Neuron (in vitro differentiated cells): ENCODE measurements around the gene NHSL2.

Experiments used
- H2AFZ ChIP-seq: one replicate; pipeline ENCODE4 v1.6.1; 2013; ENCODE audit warnings: low read depth, mild to moderate bottlenecking, inconsistent platforms, low read length, moderate library complexity
- H3K27me3 ChIP-seq: one replicate; pipeline ENCODE4 v1.6.1; 2013; ENCODE audit warnings: low read length; ENCODE audit not compliant: insufficient read depth
- H3K36me3 ChIP-seq: one replicate; pipeline ENCODE4 v1.6.1; 2013; ENCODE audit warnings: low read length; ENCODE audit not compliant: insufficient read depth
- H3K4me1 ChIP-seq: one replicate; pipeline ENCODE4 v1.6.1; 2013; ENCODE audit warnings: low read length; ENCODE audit not compliant: insufficient read depth
- H3K4me3 ChIP-seq: 2 replicates; pipeline ENCODE4 v1.5.1; 2013; ENCODE audit warnings: mild to moderate bottlenecking, low read length, moderate library complexity
- H3K9me3 ChIP-seq: one replicate; pipeline ENCODE4 v1.6.1; 2013; ENCODE audit warnings: low read length

The NHSL2 gene

GRCh38 chrX:71974916-71975315, 64.3 kb downstream of the NHSL2 start:
- Histone ChIP-seq H3K36me3 (no peaks in the 10 kb centered on the region), H2AFZ (no peak overlapping the region), H3K27me3 (no peaks in the 10 kb centered on the region), H3K4me3 (no peak overlapping the region), H3K9me3 (no peaks in the 10 kb centered on the region), H3K4me1 (no peaks in the 10 kb centered on the region)

- Histone ChIP-seq H3K4me3 (no peak overlapping the region), H3K9me3 (no peaks in the 10 kb centered on the region), H3K27me3 (no peaks in the 10 kb centered on the region), H3K36me3 (no peaks in the 10 kb centered on the region), H3K4me1 (no peaks in the 10 kb centered on the region), H2AFZ (no peak overlapping the region)
Observed at GRCh38 chrX:71976753-71977152, 66.1 kb downstream of the NHSL2 start.

GRCh38 chrX:71978164-71978563, 67.5 kb downstream of the NHSL2 start:
- no peaks in the 10 kb centered on the region for H3K36me3 ChIP-seq
- no peaks in the 10 kb centered on the region for H3K27me3 ChIP-seq
- no peak overlapping the region for H2AFZ ChIP-seq
- H3K9me3 ChIP-seq: peaks cover 2% of the 10 kb centered on the region
- H3K4me3 ChIP-seq: no peak overlapping the region
- H3K4me1 ChIP-seq: no peaks in the 10 kb centered on the region

- H2AFZ ChIP-seq: no peak overlapping the region
- H3K27me3 ChIP-seq: no peaks in the 10 kb centered on the region
- no peaks in the 10 kb centered on the region for H3K9me3 ChIP-seq
- no peaks in the 10 kb centered on the region for H3K36me3 ChIP-seq
- H3K4me1 ChIP-seq: peaks cover 7% of the 10 kb centered on the region
- H3K4me3 ChIP-seq: no peak overlapping the region
Observed at GRCh38 chrX:71989768-71990426, 79.3 kb downstream of the NHSL2 start.

- Histone ChIP-seq H3K9me3 (no peaks in the 10 kb centered on the region), H2AFZ (no peak overlapping the region), H3K4me1 (peaks cover 7% of the 10 kb centered on the region), H3K36me3 (no peaks in the 10 kb centered on the region), H3K4me3 (no peak overlapping the region), H3K27me3 (no peaks in the 10 kb centered on the region)
Observed at GRCh38 chrX:71990518-71990917, 79.9 kb downstream of the NHSL2 start.

- Histone ChIP-seq H3K4me1 (peaks cover 7% of the 10 kb centered on the region), H3K9me3 (no peaks in the 10 kb centered on the region), H3K27me3 (no peaks in the 10 kb centered on the region), H3K4me3 (no peak overlapping the region), H2AFZ (no peak overlapping the region), H3K36me3 (no peaks in the 10 kb centered on the region)
Observed at GRCh38 chrX:71991164-71991563, 80.5 kb downstream of the NHSL2 start.

GRCh38 chrX:71992711-71993110, 82.1 kb downstream of the NHSL2 start:
- Histone ChIP-seq H2AFZ (no peak overlapping the region), H3K9me3 (no peaks in the 10 kb centered on the region), H3K4me3 (no peak overlapping the region), H3K27me3 (no peaks in the 10 kb centered on the region), H3K4me1 (peaks cover 15% of the 10 kb centered on the region), H3K36me3 (no peaks in the 10 kb centered on the region)

- H3K36me3 ChIP-seq: no peaks in the 10 kb centered on the region
- H3K4me3 ChIP-seq: no peak overlapping the region
- H3K4me1 ChIP-seq: peaks cover 15% of the 10 kb centered on the region
- H3K27me3 ChIP-seq: no peaks in the 10 kb centered on the region
- H2AFZ ChIP-seq: no peak overlapping the region
- no peaks in the 10 kb centered on the region for H3K9me3 ChIP-seq
Observed at GRCh38 chrX:71993371-71993770, 82.7 kb downstream of the NHSL2 start.

GRCh38 chrX:71994601-71995000, 84.0 kb downstream of the NHSL2 start:
- peaks cover 13% of the 10 kb centered on the region for H3K4me1 ChIP-seq
- no peaks in the 10 kb centered on the region for H3K9me3 ChIP-seq
- no peaks in the 10 kb centered on the region for H3K36me3 ChIP-seq
- no peak overlapping the region for H3K4me3 ChIP-seq
- no peak overlapping the region for H2AFZ ChIP-seq
- no peaks in the 10 kb centered on the region for H3K27me3 ChIP-seq

GRCh38 chrX:71995122-71995521, 84.5 kb downstream of the NHSL2 start:
- Histone ChIP-seq H3K9me3 (no peaks in the 10 kb centered on the region), H3K36me3 (no peaks in the 10 kb centered on the region), H3K4me1 (peaks cover 11% of the 10 kb centered on the region), H2AFZ (no peak overlapping the region), H3K27me3 (no peaks in the 10 kb centered on the region), H3K4me3 (no peak overlapping the region)

GRCh38 chrX:71996136-71996535, 85.5 kb downstream of the NHSL2 start:
- H3K4me1 ChIP-seq: peaks cover 8% of the 10 kb centered on the region
- no peak overlapping the region for H2AFZ ChIP-seq
- H3K27me3 ChIP-seq: no peaks in the 10 kb centered on the region
- no peaks in the 10 kb centered on the region for H3K36me3 ChIP-seq
- H3K4me3 ChIP-seq: no peak overlapping the region
- no peaks in the 10 kb centered on the region for H3K9me3 ChIP-seq

- peaks cover 8% of the 10 kb centered on the region for H3K4me1 ChIP-seq
- H3K9me3 ChIP-seq: no peaks in the 10 kb centered on the region
- H3K4me3 ChIP-seq: no peak overlapping the region
- no peaks in the 10 kb centered on the region for H3K36me3 ChIP-seq
- H3K27me3 ChIP-seq: no peaks in the 10 kb centered on the region
- H2AFZ ChIP-seq: no peak overlapping the region
Observed at GRCh38 chrX:71996826-71997225, 86.2 kb downstream of the NHSL2 start.

- no peaks in the 10 kb centered on the region for H3K36me3 ChIP-seq
- no peaks in the 10 kb centered on the region for H3K27me3 ChIP-seq
- H2AFZ ChIP-seq: no peak overlapping the region
- H3K9me3 ChIP-seq: no peaks in the 10 kb centered on the region
- peaks cover 8% of the 10 kb centered on the region for H3K4me1 ChIP-seq
- H3K4me3 ChIP-seq: no peak overlapping the region
Observed at GRCh38 chrX:71997320-71997719, 86.7 kb downstream of the NHSL2 start.

- Histone ChIP-seq H3K27me3 (no peaks in the 10 kb centered on the region), H3K36me3 (no peaks in the 10 kb centered on the region), H3K9me3 (no peaks in the 10 kb centered on the region), H2AFZ (no peak overlapping the region), H3K4me1 (peaks cover 8% of the 10 kb centered on the region), H3K4me3 (no peak overlapping the region)
Observed at GRCh38 chrX:71998836-71999509, 88.3 kb downstream of the NHSL2 start.
